HG03439 (cell line): ENCODE measurements around the gene PCNT.
"Not testable (repeated sequence)": the region's sequence is repeated elsewhere in the genome, so short reads cannot be mapped to it uniquely, and the experiment has no call there.

Experiments
- ATAC-seq: cut with Tn5 transposase; IDR thresholded peaks from one replicate; pipeline ENCODE4 v1.9.1; 2021; ENCODE audit warnings: mild to moderate bottlenecking, moderate library complexity; ENCODE audit not compliant: unreplicated experiment

Gene PCNT

DNA sequence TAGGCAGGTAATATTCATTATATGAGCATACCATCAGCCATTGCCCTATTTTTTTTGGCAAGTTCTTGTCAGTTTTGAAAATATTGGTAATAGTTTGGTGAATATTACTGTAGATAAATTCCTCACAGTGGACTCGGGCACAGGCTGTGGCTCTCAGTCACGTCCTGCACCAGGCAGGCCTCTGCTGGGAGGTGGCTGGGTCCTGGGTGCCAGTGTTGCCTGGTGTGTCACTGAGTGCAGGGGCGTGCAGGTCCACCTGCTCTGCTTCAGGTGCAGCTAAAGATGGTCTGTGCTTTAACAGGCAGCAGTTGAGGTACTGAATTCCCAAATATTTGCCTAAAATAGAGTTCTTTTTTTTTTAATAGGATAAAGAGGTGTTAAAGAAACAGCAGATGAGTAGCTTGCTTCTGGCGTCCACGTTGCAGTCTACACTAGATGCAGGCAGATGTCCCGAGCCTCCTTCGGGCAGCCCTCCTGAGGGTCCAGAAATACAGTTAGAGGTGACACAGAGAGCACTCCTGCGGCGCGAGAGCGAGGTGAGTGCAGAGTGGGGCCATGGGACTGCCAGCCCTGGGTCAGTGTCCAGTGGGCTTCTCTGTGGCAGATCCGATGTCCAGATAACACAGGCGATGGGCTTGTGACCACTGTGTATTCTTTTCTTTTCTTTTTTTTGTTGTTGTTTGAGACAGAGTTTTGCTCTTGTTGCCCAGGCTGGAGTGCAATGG is 77.4 kb downstream of the PCNT start:
- ATAC-seq: no peak

DNA sequence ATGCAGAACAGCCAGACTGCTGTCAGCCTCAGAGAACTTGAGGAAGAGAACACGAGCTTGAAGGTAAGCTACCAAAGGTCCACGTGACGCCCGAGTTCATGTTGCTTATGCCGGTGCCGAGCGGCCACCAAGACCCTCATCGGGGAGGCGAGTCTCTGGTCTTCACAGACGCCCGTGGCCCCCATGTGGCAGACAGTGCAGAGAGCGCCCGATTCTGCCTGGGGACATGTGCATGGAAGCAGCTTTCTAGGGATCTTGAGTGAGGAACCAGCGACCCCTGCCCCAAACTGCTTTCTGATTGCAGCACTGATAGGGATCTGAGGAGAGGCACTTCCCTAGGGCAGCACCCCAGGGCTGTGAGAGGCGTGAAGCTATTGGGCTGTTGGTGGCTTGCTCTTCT is 78.5 kb downstream of the PCNT start:
- ATAC-seq: no peak

DNA sequence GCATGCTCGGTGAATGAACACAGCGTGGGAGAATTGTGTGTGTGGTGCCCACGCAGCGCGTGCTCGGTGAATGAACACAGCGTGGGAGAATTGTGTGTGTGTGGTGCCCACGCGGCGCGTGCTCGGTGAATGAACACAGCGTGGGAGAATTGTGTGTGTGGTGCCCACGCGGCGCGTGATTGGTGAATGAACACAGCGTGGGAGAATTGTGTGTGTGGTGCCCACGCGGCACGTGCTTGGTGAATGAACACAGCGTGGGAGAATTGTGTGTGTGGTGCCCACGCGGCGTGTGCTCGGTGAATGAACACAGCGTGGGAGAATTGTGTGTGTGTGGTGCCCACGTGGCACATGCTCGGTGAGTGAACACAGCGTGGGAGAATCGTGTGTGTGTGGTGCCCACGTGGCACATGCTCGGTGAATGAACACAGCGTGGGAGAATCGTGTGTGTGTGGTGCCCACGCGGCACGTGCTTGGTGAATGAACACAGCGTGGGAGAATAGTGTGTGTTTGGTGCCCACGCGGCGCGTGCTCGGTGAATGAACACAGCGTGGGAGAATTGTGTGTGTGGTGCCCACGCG is 79.4 kb downstream of the PCNT start:
- ATAC-seq: not testable (repeated sequence)

DNA sequence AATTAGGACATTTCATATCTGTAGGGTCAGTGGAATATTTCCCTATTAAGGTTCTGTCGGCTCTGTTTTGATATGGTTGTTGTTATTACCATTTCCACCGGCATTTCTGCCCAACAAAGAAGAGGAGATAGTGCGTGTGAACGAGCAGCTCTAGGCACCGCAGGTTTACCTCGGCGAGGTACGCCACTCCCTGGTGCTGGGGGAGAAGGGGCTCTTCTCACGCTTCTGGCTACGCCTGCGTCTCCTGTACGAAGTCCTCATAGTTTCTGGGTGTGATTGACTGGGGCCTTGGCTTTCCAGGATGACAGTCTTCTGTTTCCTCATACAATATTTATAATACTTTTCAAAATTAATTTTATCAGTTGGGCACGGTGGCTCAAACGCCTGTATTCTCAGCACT is 80.3 kb downstream of the PCNT start:
- ATAC-seq: no peak

DNA sequence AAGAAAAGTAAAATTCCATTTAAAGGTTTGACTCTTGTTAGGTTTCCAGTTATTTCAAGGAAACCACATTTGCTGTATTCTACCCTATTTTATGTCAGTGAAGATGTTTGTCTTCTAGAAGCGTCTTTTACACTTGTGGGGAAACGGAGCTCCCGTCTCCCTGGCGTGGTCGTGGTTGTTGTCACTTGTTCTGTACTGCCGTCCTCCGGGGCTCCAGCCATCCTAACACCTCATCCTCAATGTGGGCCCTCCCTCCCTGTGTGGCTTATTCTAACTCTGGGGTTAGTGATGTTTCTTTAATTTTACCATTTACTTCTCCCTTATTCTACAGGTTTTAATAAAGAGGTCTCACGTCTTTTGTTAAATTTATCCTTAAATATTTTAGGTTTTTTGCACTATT is 82.0 kb downstream of the PCNT start:
- ATAC-seq: no peak

DNA sequence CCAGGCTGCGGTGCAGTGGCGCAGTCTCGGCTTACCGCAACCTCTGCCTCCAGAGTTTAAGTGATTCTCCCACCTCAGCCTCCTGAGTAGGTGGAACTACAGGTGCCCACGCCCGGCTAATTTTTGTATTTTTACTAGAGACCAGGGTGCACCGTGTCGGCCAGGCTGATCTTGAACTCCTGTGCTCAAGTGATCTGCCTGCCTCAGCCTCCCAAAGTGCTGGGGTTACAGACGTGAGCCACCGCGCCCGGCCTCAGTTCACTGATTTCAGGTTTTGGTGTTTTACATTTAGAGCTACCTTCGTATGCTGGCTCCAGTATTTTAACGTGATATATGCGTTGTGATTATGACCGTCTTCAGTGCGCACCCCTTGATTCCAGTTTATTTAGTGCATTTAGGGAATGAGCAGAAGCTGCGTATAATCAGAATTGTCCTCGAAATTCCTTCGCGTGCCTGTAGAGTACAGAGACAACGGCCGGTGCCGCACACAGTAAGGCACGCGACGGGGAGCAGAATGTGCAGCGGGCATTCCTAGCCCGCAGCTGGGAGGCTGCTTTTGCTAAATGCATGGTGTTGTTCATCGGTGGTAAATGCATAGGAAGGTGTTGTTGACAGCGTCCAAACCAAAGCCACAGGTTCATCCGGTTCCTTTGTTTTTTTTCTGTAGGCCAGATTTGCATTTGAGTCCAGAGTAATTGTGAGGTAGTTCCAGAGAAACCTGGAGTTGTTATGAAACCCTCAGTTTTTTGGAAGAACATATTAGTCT is 85.9 kb downstream of the PCNT start:
- no peak for ATAC-seq

DNA sequence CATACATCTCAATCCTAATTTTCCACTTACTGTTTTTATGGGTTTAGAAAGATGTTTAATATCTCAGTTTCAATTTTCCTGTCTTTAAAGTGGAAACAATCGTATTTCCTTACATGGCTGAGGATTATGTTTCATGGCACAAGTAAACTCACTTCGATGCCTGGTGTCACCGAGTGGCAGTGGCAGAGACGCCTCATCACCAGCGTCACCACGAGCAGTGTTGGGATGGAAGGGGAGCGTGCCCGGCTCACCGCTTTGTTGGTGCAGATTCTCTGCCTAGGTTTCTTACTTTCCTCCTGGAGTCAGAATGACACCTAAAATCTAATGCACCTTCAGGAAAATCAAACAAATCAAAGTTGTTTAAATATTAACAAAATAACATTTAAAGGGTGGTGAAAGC is 86.6 kb downstream of the PCNT start:
- no peak for ATAC-seq

DNA sequence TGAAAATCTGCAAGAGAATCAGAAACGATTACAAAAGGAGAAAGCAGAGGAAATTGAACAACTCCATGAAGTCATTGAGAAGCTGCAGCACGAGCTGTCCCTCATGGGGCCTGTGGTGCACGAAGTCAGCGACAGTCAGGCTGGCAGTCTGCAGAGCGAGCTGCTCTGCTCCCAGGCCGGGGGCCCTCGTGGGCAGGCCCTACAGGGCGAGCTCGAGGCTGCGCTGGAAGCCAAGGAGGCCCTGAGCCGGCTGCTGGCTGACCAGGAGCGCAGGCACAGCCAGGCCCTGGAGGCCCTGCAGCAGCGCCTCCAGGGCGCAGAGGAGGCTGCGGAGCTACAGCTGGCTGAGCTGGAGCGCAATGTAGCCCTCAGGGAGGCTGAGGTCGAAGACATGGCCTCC is 87.3 kb downstream of the PCNT start:
- ATAC-seq: no peak

DNA sequence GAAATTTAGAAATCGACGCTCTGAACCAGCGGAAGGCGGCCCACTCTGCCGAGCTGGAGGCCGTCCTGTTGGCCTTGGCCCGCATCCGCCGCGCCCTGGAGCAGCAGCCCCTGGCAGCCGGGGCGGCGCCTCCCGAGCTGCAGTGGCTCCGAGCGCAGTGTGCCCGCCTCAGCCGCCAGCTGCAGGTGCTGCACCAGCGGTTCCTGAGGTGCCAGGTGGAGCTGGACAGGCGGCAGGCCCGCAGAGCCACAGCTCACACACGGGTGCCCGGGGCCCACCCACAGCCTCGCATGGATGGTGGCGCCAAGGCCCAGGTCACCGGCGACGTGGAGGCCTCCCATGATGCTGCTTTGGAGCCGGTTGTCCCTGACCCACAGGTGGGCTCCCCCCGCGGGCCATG is 87.7 kb downstream of the PCNT start:
- no peak for ATAC-seq

DNA sequence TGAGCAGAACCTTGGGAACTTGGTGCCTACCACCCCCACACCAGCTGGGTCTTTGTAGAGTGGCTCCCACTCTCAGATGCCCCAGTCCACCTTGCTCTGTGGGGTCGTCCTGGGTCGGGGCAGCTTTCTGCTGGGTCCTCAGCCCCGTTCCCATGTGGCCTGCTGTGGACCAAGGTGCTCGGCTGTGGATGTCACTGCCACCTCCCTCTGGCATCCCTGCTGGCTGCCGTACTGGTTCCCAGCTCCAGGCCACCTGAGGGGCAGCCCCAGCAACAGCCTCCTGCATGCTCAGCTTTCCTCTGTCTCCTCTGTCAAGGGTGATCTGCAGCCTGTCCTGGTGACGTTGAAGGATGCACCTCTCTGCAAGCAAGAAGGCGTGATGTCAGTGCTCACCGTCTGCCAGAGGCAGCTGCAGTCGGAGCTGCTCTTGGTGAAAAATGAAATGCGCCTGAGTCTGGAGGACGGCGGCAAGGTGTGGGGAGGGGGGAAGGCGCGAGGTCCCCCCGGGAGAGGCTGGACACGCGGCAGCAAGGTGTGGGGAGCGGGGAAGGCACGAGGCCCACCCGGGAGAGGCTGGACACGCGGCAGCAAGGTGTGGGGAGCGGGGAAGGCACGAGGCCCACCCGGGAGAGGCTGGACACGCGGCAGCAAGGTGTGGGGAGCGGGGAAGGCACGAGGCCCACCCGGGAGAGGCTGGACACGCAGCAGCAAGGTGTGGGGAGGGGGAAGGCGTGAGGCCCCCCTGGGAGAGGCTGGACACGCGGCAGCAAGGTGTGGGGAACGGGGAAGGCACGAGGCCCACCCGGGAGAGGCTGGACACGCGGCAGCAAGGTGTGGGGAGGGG is 88.8 kb downstream of the PCNT start:
- no peak for ATAC-seq

DNA sequence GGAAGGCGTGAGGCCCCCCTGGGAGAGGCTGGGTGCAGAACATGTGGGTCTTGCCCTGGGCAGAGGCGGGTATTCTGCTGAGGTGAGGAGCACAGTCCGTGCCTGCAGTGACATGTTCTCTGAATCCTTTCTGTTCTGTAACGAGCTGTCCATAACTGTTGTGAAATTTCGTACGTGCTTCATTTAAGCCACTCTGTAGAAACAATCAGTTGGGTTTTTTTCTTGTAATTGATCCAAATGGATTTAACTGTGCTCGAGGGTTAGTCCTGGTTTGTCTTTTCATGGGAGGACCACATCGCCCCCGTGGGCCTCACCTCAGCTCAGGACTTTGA is 89.4 kb downstream of the PCNT start:
- ATAC-seq: no peak

DNA sequence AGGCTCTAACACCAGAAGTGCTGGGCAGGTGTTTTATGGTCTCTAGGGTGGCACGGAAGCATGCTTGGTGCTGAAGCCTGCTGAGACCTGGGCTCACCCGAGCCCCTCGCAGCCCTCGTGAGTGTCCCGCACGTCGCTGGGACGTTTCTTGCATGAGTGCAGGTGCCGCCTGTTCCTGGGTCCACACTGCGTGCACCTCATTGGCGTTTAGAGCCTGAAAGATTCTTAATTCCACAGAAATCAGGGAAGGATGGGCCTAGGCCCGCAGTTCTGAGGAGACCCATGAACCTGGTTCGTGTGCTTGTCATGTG is 91.0 kb downstream of the PCNT start:
- ATAC-seq: no peak

DNA sequence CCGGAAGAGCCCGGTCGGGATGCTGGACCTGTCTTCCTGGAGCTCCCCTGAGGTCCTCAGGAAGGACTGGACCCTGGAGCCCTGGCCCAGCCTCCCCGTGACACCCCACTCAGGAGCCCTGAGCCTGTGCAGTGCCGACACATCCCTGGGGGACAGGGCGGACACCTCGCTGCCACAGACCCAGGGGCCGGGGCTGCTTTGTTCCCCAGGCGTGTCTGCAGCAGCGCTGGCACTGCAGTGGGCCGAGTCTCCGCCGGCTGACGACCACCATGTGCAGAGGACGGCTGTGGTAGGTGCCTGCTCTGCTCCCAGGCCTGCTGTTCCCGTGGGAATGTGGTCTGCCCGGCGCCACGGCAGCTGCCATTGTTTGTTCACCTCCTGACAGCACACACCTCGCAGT is 92.6 kb downstream of the PCNT start:
- no peak for ATAC-seq

DNA sequence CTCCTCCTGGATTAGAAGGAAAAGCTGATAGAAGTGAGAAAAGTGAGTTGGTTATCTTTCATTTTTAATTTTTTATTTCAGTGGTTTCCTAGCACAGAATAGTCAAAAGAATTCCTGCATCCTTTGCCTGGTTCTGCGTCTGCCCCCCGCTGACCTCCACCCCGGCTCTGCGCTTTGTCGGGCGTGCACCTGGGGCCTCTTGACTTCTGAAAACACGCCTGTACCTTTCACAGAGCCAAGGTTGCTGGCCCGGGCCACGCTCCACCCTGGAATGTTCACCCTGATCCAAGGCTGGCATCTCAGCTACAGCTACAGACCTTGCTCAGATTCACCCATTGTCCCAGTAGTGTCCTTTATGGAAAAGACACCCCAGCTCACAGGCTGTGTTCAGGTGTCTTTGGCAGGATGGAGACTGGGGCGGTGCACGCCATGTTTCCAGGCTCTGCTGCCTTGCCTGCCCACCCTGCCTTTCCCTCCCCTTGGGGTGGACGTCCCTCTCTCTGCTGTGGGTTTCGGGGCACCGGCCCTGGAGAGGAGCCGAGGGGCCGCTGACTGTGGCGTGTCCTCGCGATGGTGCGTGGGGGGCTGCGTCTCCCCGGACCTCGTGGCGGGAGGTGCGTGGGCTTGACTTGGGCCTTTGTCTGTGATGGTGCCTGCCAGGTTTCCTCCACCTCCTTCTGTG is 94.5 kb downstream of the PCNT start:
- ATAC-seq: no peak

DNA sequence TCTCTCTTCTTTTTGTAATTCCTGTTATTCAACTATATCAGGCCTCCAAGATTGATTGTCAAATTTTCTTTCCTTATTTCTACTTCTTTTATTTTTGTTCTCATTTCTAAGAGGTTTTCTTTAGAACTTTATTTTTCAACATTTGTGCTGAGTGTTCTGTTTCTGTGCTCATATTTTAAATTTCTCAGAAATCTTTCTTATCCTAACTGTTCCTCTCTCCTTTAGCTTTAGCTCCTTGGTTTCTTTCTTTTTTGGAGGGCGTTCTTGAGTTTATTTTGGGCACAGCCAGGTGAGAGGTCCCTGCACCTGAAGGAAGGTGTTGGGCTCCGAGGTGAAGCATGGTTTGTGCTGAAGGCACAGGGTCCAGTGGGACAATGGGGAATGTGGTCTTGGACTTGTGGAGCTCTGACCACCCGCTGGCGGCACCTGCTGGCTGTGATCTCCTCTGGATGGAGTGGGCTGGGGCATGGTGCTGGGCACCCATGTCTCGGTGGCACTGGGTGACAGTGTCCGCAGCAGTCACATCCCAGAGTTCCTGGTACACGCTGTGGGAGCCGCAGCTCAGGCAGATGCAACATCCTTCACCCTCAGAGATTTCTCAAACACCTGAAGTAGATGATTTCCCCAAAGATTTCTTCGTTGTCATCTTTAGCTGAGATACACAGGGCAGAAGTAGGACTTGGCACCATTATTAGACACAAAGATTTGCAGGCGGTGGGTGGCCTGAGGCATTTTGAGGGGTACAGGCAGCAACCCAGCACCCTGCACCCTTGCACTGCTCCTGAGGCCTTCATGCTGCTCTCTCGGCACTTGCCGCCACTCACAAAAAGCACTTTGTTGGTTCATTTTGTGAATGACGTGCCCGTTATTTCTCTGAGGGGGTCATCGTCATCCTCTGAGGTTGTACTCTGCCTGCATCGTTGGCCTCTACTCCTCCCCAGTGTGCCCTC is 96.6 kb downstream of the PCNT start:
- no peak for ATAC-seq

DNA sequence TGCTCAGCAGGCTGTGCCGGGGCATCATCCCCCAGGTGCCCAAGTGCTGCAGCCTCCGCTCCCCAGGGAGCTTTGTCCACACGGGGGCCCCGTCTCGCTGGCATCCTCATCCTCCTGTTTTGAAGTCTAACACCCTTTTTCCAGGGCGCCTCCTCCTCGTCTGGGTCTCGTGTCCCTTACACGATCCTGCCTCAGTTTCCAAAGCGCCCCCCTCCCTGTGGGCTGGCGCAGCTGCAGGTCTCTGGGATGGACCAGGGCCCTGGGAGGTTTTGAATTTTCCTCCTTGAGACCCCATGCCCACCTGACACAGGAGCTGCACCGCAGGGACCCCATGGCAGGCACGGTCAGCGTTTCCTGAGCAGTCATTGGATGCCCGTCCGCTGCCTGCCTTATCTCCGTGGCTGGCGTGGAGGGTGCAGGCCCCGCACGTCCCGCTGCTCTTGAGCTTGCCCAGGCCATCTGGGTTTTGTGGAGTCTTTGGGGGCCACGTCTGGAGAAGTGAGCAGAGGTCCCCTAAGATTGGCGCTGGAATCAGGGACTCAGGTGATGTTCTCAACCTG is 97.3 kb downstream of the PCNT start:
- no peak for ATAC-seq

DNA sequence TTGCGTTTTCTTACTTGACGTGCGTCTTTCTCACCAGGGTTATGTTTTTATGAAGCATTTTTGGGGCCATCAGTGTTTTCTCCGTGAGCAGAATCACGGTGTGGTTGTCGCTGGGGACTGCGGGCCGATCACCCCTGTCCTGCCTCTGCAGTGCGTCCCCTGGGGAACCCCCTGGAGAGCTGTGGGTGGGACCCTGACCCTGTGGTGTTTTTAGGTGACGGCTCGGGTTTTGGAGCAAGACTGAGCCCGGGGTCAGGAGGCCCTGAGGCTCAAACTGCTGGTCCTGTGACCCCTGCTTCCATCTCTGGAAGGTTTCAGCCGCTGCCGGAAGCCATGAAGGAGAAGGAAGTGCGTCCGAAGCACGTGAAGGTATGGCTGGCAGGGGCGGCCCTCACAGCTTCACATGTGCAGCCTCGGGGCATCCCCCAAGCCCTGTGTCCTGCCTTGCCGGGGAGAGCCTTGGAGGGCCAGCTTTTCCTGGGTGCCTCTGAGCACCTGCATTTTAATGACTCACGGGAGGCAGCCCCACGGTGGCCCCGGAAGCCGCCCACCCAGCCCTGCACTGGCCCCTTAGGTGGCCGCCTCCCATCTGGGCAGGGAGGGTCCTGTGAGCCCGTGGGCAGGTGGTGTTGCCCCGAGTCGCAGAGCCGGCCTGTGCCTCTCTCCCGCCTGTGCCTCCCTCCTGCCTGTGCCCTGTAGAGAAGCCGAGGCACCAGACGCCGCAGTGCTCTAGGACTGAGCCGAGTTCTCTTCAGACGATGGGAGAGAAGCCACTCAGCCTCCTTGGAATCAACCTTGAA is 98.0 kb downstream of the PCNT start:
- ATAC-seq: no peak

DNA sequence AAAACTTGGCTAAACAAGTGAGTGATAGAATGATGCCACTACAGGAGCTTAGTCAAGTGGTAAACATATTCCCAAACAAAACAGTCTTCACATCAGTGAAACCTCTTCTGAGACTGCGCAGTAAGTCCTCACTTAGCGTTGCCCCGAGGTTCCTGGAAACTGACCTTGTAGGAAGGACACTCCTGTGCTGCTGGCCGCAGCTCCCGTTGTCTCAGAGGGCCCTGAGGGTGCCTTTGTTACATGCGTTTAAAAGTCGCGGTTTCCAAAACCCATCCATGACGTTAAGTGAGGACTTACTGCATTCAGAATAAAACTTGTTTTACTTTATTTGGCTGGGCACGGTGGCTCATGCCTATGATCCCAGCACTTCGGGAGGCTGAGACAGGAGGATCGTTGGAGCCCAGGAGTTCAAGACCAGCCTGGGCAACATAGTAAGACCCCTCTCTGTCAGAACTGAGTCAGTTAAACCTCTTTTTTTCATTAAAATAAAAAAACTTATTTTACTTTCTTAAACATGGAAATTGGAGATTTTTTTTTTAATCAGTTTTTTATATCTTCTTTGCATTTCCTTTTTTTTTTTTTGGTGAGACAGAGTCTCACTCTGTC is 98.8 kb downstream of the PCNT start:
- ATAC-seq: no peak
